H1 (cell line): ENCODE results near the gene HPX. TPM values are rescaled to one million over a fixed set of nuclear protein-coding genes. Genes with fewer than 3 reads are reported as not detected.

Source experiments
- CTCF ChIA-PET: fragments of 300-600 bp; sonication (Branson Sonifier 250); formaldehyde crosslinking; loops from one replicate; lab custom pipeline; 2021; ENCODE audit not compliant: partially characterized antibody; lab: Charles Lee
- POLR2A ChIA-PET: fragments of 300-600 bp; sonication (Branson Sonifier 250); formaldehyde crosslinking; loops from one replicate; lab custom pipeline; 2021; ENCODE audit warnings: inconsistent platforms; ENCODE audit not compliant: partially characterized antibody; lab: Charles Lee
- DNase-seq, 2 experiments: peaks; one replicate each; pipeline versions ENCODE4 v3.0.0 to v3.0.0-alpha.2; 2010 to 2022; ENCODE audit warnings: low spot score in 2 of 2, low read depth in 1 of 2, mixed read lengths in 1 of 2
- FAIRE-seq: peaks from 2 replicates; lab custom pipeline; 2011; peaks lifted over from hg19 to GRCh38; lab: Jason Lieb, UNC
- H2AFZ ChIP-seq: 2 replicates; pipeline ENCODE4 v1.8.1; 2012; ENCODE audit warnings: low read length, inconsistent platforms
- H2AK5ac ChIP-seq: 2 replicates; pipeline ENCODE4 v1.6.1; 2013; ENCODE audit warnings: low read depth, low read length
- H2BK120ac ChIP-seq: replicated peaks from 2 replicates; pipeline ENCODE3; 2013; ENCODE audit warnings: low read depth, low read length, inconsistent platforms
- H2BK12ac ChIP-seq: 2 replicates; pipeline ENCODE4 v1.6.1; 2013; ENCODE audit warnings: low read depth, low read length
- H2BK15ac ChIP-seq: 2 replicates; pipeline ENCODE4 v1.6.1; 2013; ENCODE audit warnings: low read length
- H2BK20ac ChIP-seq: 2 replicates; pipeline ENCODE4 v1.6.1; 2013; ENCODE audit warnings: low read length
- H2BK5ac ChIP-seq: 2 replicates; pipeline ENCODE4 v1.6.1; 2013; ENCODE audit warnings: low read depth, low read length
- H3K14ac ChIP-seq: 2 replicates; pipeline ENCODE4 v1.6.1; 2013; ENCODE audit warnings: inconsistent platforms; ENCODE audit not compliant: insufficient read length
- H3K18ac ChIP-seq: 2 replicates; pipeline ENCODE4 v1.6.1; 2013; ENCODE audit warnings: low read length; ENCODE audit errors: extremely low read depth
- H3K23ac ChIP-seq: 2 replicates; pipeline ENCODE4 v1.6.1; 2013; ENCODE audit warnings: inconsistent platforms; ENCODE audit not compliant: insufficient read length
- H3K23me2 ChIP-seq: 2 replicates; pipeline ENCODE4 v1.6.1; 2013; ENCODE audit warnings: low read depth, low read length
- H3K27ac ChIP-seq: 2 replicates; pipeline ENCODE4 v1.6.1; 2011; ENCODE audit warnings: low read depth, low read length, inconsistent platforms
- H3K27me3 ChIP-seq, 4 experiments: replicated peaks in 1 of 4; 1 replicate in 1 of 4; 2 replicates in 3 of 4; pipeline versions ENCODE4 v1.6.1 to v1.8.1; 2011 to 2013; ENCODE audit warnings: low read length in 3 of 4, mild to moderate bottlenecking in 3 of 4, inconsistent platforms in 2 of 4, mixed read lengths in 2 of 4, moderate library complexity in 1 of 4; ENCODE audit not compliant: control insufficient read depth in 3 of 4, insufficient read depth in 3 of 4; ENCODE audit errors: extremely low read depth in 1 of 4
- H3K36me3 ChIP-seq, 4 experiments: 2 replicates each; pipeline versions ENCODE4 v1.6.1 to v1.8.1; 2011 to 2013; ENCODE audit warnings: mild to moderate bottlenecking in 4 of 4, low read length in 3 of 4, moderate library complexity in 2 of 4, control low read depth in 1 of 4, inconsistent platforms in 1 of 4; ENCODE audit not compliant: insufficient read depth in 4 of 4, control insufficient read depth in 2 of 4
- H3K4ac ChIP-seq: replicated peaks from 2 replicates; pipeline ENCODE3; 2013; ENCODE audit warnings: low read length, low read depth, mixed read lengths, inconsistent platforms; ENCODE audit not compliant: insufficient read length
- H3K4me1 ChIP-seq, 4 experiments: replicated peaks in 1 of 4; 1 replicate in 1 of 4; 2 replicates in 3 of 4; pipeline versions ENCODE4 v1.6.1 to v1.8.1; 2011 to 2013; ENCODE audit warnings: low read length in 3 of 4, inconsistent platforms in 2 of 4, mixed read lengths in 1 of 4; ENCODE audit not compliant: insufficient read depth in 4 of 4, control insufficient read depth in 3 of 4
- H3K4me2 ChIP-seq, 2 experiments: 2 replicates each; pipeline versions ENCODE4 v1.6.1 to v1.8.1; 2011 to 2013; ENCODE audit warnings: low read depth in 2 of 2, low read length in 2 of 2, control low read depth in 1 of 2, inconsistent platforms in 1 of 2, mild to moderate bottlenecking in 1 of 2; ENCODE audit not compliant: insufficient read depth in 1 of 2
- H3K4me3 ChIP-seq, 4 experiments: fragments of 200-600, 300-600 bp in 1 of 4; sonication (generic), shearing (Covaris generic), sonication (Bioruptor Twin) in 1 of 4; 2 replicates each; pipeline versions ENCODE4 v1.5.1 to v1.8.1; 2011 to 2016; ENCODE audit warnings: low read length in 4 of 4, low read depth in 3 of 4, control low read depth in 2 of 4, inconsistent platforms in 2 of 4, mild to moderate bottlenecking in 2 of 4, mixed read lengths in 1 of 4, moderate library complexity in 1 of 4; ENCODE audit not compliant: insufficient read depth in 2 of 4; ENCODE audit errors: extremely low read depth in 1 of 4
- H3K56ac ChIP-seq: replicated peaks from 2 replicates; pipeline ENCODE3; 2013; ENCODE audit warnings: low read depth, mild to moderate bottlenecking, mixed read lengths, low read length, inconsistent platforms; ENCODE audit not compliant: insufficient read length
- H3K79me1 ChIP-seq: 2 replicates; pipeline ENCODE4 v1.6.1; 2013; ENCODE audit warnings: low read depth, low read length, control low read depth
- H3K79me2 ChIP-seq, 2 experiments: 2 replicates each; pipeline versions ENCODE4 v1.6.1 to v1.8.1; 2012 to 2013; ENCODE audit warnings: low read length in 2 of 2, mild to moderate bottlenecking in 2 of 2, inconsistent platforms in 1 of 2; ENCODE audit not compliant: insufficient read depth in 2 of 2, control insufficient read depth in 1 of 2
- H3K9ac ChIP-seq, 4 experiments: replicated peaks in 1 of 4; 1 replicate in 1 of 4; 2 replicates in 3 of 4; pipeline versions ENCODE4 v1.6.1 to v1.8.1; 2011 to 2013; ENCODE audit warnings: low read depth in 3 of 4, low read length in 3 of 4, control low read depth in 2 of 4, mild to moderate bottlenecking in 2 of 4, moderate library complexity in 2 of 4, inconsistent platforms in 1 of 4; ENCODE audit errors: extremely low read depth in 1 of 4
- H3K9me3 ChIP-seq, 2 experiments: 2 replicates each; pipeline versions ENCODE4 v1.6.1 to v1.8.1; 2012 to 2013; ENCODE audit warnings: mild to moderate bottlenecking in 2 of 2, moderate library complexity in 2 of 2, control low read depth in 1 of 2, inconsistent platforms in 1 of 2, low read depth in 1 of 2, low read length in 1 of 2, mixed read lengths in 1 of 2; ENCODE audit not compliant: insufficient read depth in 2 of 2
- H4K20me1 ChIP-seq, 2 experiments: replicated peaks in 1 of 2; 2 replicates each; pipeline versions ENCODE3 to v1.8.1; 2011 to 2013; ENCODE audit warnings: inconsistent platforms in 2 of 2, low read length in 2 of 2, mild to moderate bottlenecking in 1 of 2; ENCODE audit not compliant: insufficient read depth in 2 of 2, control insufficient read depth in 1 of 2
- H4K5ac ChIP-seq: 2 replicates; pipeline ENCODE4 v1.6.1; 2013; ENCODE audit warnings: low read length, low read depth, mixed read lengths, inconsistent platforms; ENCODE audit not compliant: insufficient read length
- H4K8ac ChIP-seq: 2 replicates; pipeline ENCODE4 v1.8.0; 2013; ENCODE audit warnings: mild to moderate bottlenecking, moderate library complexity, low read length, inconsistent platforms; ENCODE audit not compliant: insufficient read depth; ENCODE audit errors: extremely low read depth
- H4K91ac ChIP-seq: replicated peaks from 2 replicates; pipeline ENCODE3; 2013; ENCODE audit warnings: low read length, mixed read lengths, inconsistent platforms; ENCODE audit not compliant: insufficient read length
- CHD2 ChIP-seq: IDR thresholded peaks from 2 replicates; pipeline ENCODE4 v1.6.1; 2012; ENCODE audit warnings: low read length, improper control_type of control experiment
- KDM1A ChIP-seq: fragments of 200-600, 300-600 bp; sonication (generic); IDR thresholded peaks from 2 replicates; pipeline ENCODE4 v1.7.1; 2016; ENCODE audit warnings: mild to moderate bottlenecking, low read length, borderline replicate concordance
- POLR2AphosphoS5 ChIP-seq: IDR thresholded peaks from 2 replicates; pipeline ENCODE4 v1.6.1; 2011; ENCODE audit warnings: low read depth, low read length
- SP4 ChIP-seq: IDR thresholded peaks from 2 replicates; pipeline ENCODE4 v1.6.1; 2012; ENCODE audit warnings: low read length, inconsistent platforms
- SUZ12 ChIP-seq: fragments of 200-600 bp; sonication (generic); IDR thresholded peaks from 2 replicates; pipeline ENCODE4 v1.6.1; 2012; ENCODE audit warnings: mild to moderate bottlenecking, inconsistent platforms, low read length, moderate library complexity, mixed read lengths
- TAF1 ChIP-seq: IDR thresholded peaks from 2 replicates; pipeline ENCODE4 v1.6.1; 2011; ENCODE audit warnings: mild to moderate bottlenecking, low read depth, low read length
- TEAD4 ChIP-seq: IDR thresholded peaks from 2 replicates; pipeline ENCODE4 v1.6.1; 2012; ENCODE audit warnings: low read depth, low read length, inconsistent platforms, mixed read lengths
- WGBS, 2 experiments: shearing (Covaris generic) in 1 of 2; methylation state at CpG; one replicate each; pipeline versions ENCODE4 v1.1.6 to v1.1.7; 2013 to 2015; ENCODE audit warnings: low lambda C conversion rate in 2 of 2, mixed read lengths in 2 of 2, inconsistent platforms in 1 of 2, low coverage in 1 of 2, missing lambda C conversion rate in 1 of 2; ENCODE audit not compliant: insufficient replicate concordance in 2 of 2, insufficient coverage in 1 of 2, insufficient read length in 1 of 2; ENCODE audit errors: extremely low coverage in 1 of 2, missing lambda C conversion rate in 1 of 2; 5-methylcytosine and 5-hydroxymethylcytosine counted together
- polyA plus RNA-seq, 7 experiments: library from polyadenylated mRNA; depleted of rRNA in 3 of 7; stranded (reverse) in 5 of 7; unstranded in 2 of 7; fragments of >200 nt in 5 of 7; fragments of 200-250 nt in 2 of 7; gene quantifications; 1 replicate in 5 of 7; 2 replicates in 1 of 7; 4 replicates in 1 of 7; pipeline versions ENCODE4 v1.2.1 to v1.2.3, GENCODE V29; 2011 to 2013; ENCODE audit warnings: missing spikeins in 2 of 7, mixed read lengths in 2 of 7
- total RNA-seq: library from RNA; stranded (reverse); fragmentation: NEBNext Ultra II Directional; extraction: Animal tissue kit (Norgen Biotek cat#: 25700); gene quantifications from 2 replicates; pipeline ENCODE4 v1.2.1, GENCODE V29; 2021

HPX gene
- total and polyA plus RNA-seq, 2 of the 8 experiments (the other 6 are each of a cell fraction or from before 2014, with no cell fraction given), result 0.80 to 0.97 TPM

DNA sequence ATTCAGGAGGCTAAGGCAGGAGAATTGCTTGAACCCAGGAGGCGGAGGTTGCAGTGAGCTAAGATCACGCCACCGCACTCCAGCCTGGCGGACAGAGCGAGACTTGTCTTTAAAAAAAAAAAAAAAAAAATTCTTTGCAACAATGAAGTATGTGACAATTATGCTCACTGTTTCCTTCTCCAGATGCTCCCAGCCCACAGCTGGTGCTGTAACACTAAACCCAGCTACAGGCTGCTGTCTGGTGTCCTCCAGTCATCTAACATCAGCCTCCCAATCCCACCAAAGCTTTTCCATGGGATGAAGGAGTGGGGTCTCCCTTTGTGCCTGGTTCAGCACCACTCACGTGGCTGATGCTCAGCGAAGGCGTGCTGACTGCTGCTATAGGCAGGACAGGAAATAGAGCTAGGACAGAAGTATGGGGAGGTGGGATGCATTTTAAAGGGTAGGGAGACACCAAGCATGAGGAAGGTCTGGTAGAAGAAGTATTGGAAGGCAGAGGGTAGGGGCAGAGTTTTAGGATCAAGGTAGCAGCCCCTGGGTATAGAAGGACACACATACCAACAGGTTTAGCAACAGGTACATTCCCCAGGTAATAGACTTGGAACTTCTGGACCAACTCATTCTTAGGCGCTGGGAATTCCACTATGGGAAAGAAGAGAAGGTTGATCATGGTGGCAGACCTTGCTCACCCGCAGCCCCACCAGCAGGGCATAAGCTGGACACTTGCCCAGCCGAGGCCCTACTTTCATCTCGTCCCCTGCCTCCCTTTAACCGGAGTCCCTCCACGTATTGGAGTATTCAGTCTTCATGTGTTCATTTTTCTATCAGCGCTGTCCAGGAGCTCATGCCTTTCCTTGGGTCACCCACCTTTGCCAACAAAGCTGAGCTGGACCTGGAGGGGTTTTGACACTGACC, 40.1 kb downstream of the HPX start:
- 94% methylated on average over 15 of the region's 15 CpGs; no CpG with 5 or more reads in 1 of the 2 experiments for WGBS, 2 experiments
- no peak overlapping the region for H3K56ac ChIP-seq
- H2AK5ac ChIP-seq, result no peak overlapping the region
- H2BK15ac ChIP-seq, result no peak overlapping the region
- H3K18ac ChIP-seq, result no peak overlapping the region
- ChIA-PET POLR2A (interaction anchor here (0.5 to 0.9 kb wide), 4 partner anchors 73 to 217 kb away, joined by 3 read pairs; partner anchors contain the start of gene TRIM3), CTCF (interaction anchor here (0.6 to 9.5 kb wide), 12 partner anchors 8 to 789 kb away, joined by 3 to 79 read pairs (median 4); partner anchors contain the start of gene HPX)
- H3K4ac ChIP-seq, result no peak overlapping the region
- H3K14ac ChIP-seq, result no peak overlapping the region
- no peak overlapping the region for H3K23ac ChIP-seq
- H3K79me1 ChIP-seq, result no peaks in the 10 kb centered on the region
- TF ChIP-seq CHD2 (no peak), SP4 (no peak), POLR2AphosphoS5 (no peak), KDM1A (no peak), SUZ12 (no peak), TEAD4 (no peak), TAF1 (no peak)
- H2BK12ac ChIP-seq, result no peak overlapping the region
- no peaks in the 10 kb centered on the region for H3K9me3 ChIP-seq
- no peak for DNase-seq
- H3K4me3 ChIP-seq, result no peak overlapping the region
- H3K4me1 ChIP-seq, result peaks cover 8 to 13% (median 10%) of the 10 kb centered on the region in 4 experiments
- peaks cover 0 to 2% (median 0%) of the 10 kb centered on the region in 4 experiments; a peak in 1 of 8 replicates for H3K36me3 ChIP-seq
- no peak overlapping the region for H3K9ac ChIP-seq
- no peak overlapping the region for H2AFZ ChIP-seq
- H4K91ac ChIP-seq, result no peak overlapping the region
- no peak overlapping the region for H4K5ac ChIP-seq
- H3K27ac ChIP-seq, result no peak overlapping the region
- H3K23me2 ChIP-seq, result no peaks in the 10 kb centered on the region
- H2BK120ac ChIP-seq, result no peak overlapping the region
- H4K8ac ChIP-seq, result no peak overlapping the region
- FAIRE-seq, result no peak
- H4K20me1 ChIP-seq, result peaks cover 0 to 11% of the 10 kb centered on the region in 2 experiments
- H2BK20ac ChIP-seq, result no peak overlapping the region
- no peak overlapping the region for H3K4me2 ChIP-seq
- H3K79me2 ChIP-seq, result no peaks in the 10 kb centered on the region
- H2BK5ac ChIP-seq, result no peak overlapping the region
- no peaks in the 10 kb centered on the region for H3K27me3 ChIP-seq
